ENCODE results near the gene SRP68.

The SRP68 gene

DNA sequence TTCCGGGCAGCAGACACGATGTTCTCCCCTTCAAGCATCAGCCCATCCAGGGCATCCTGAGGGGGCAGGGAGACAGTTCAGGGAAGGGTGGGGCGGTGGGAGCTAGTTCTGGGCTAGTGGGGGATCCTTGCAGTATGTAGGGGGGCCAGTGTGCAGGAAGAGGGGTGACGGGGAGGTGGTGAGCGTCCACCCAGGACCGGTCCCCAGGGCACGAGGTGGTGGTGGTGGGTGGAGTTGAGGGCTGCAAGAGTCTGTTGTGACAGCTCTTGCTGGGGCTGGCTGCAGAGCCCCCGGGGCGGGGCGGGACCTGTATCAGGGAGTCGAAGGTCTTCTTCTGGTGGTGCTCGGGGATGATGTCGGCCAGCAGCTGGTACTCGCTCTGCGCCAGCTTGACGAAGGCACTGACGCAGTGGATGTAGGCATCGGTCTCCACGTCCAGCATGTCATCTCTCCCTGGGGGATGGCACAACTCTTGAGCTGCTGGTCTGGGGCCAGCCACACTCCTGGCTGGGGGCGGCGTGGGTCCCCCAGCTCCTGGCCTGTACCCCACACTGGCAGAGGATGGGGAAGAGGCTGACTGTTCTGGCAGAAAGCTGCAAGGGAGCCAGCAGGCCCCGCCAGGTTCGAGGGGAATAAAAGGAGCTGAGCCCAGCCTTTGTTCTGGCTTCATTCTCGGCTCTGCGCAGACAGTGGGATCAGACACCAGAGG lies 16.7 kb upstream of the SRP68 start:
- H3K27ac ChIP-seq, result no peak overlapping the region
- no peak for TF ChIP-seq CTCF (conservative IDR thresholded peaks at IDR 0.05)
- TF ChIP-seq ZFX (IDR thresholded peaks at IDR 0.05), result no peak

GRCh38 chr17:76088041-76088867 lies 15.9 kb upstream of the SRP68 start:
- TF ChIP-seq CTCF (conservative IDR thresholded peaks at IDR 0.05), result no peak
- TF ChIP-seq ZFX (IDR thresholded peaks at IDR 0.05), result no peak
- no peak overlapping the region for H3K27ac ChIP-seq

DNA sequence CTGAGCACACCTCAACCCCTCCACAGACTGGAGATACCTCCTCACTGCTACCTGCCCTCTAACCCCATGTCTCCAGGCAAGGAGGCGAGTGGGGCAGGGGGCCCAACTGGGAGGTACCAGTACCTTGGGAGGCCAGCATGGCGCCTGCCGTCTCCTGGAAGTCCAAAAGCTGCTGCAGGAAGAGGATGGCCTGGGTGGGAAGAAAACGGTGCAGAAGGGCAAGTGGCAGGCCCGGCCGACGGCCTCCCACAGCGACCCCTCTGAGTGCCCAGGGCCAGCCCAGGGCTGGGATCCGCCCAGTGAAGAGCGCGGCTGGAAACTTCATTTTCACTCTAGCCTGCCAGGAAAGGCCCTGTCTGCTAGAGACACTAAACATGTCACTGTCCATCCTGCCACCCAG lies 15.2 kb upstream of the SRP68 start:
- no peak overlapping the region for H3K27ac ChIP-seq
- TF ChIP-seq CTCF (conservative IDR thresholded peaks at IDR 0.05) (no peak), ZFX (IDR thresholded peaks at IDR 0.05) (no peak)

GRCh38 chr17:76086384-76086783 lies 14.1 kb upstream of the SRP68 start:
- H3K27ac ChIP-seq, result no peak overlapping the region
- no peak for TF ChIP-seq CTCF (conservative IDR thresholded peaks at IDR 0.05)
- TF ChIP-seq ZFX (IDR thresholded peaks at IDR 0.05), result no peak

DNA sequence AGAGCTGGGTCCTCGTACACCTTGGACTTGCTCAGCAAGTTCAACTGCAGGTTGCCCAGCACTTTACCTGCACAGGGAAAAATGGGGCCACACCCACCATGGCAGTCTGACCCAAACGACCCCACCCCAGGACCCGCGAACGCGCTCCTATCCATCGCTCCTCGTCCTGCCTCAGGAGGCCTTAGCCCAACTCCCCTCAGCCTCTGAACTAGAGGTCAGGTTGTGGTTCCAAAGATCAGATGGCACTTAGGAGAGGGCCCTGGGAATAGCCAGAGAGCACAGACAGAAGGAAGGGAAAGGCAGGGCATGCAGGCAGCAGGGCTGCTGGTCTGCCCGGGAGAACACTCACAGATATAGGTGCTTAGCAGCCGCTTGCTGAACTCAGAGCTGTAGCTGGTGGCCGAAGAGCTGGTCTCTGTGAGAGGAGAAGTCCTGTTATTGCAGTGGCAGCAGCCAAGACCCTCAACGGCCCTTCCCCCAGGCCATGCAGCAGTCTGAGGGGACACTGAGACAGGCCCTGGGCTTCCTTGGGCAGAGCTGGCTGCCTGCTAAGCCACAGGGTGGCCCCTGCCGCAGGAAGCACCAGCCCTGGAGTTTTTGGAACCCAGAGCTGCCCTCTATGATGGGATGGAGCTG lies 13.5 kb upstream of the SRP68 start:
- TF ChIP-seq CTCF (conservative IDR thresholded peaks at IDR 0.05) (no peak), ZFX (IDR thresholded peaks at IDR 0.05) (no peak)

DNA sequence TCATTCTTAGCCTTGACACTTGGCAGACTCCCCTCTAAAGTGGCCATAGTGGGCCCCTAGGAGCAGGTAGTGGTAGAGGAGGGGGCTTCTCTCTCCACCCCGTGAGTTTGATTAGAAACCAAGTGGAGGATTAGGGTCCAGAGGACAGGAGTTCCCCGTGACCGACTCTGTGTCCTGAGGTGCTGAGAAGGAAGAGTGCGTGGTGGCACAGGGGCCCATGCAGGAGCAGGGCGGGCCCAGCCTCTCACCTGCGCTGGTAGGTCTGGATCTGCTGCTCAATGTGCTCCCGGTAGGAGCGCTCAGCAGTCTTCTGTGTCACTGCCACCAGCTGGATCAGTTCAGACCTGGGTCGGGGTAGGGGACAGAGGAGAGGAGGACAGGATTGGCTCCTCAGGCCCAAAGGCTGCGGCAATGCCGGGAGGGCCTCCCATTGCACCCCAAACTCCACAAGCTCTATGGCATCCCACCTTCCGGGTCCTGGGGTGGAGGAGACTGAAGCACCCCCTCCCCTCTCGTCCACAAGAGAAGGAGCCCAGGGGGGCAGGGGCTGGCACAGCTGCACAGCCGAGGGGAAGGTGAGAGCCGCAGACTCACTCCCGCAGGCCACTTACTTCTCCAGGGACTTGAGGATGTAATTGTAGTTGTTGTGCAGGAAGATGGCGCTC lies 12.9 kb upstream of the SRP68 start:
- TF ChIP-seq ZFX (IDR thresholded peaks at IDR 0.05) (no peak), CTCF (conservative IDR thresholded peaks at IDR 0.05) (no peak)
- H3K27ac ChIP-seq, result no peak overlapping the region

More for the DNA sequence above, 13.5 kb upstream of the SRP68 start:
- no peak overlapping the region for H3K27ac ChIP-seq
